PFSK-1 (cell line): Measurements from ENCODE around the gene CYRIA.

Source experiments
- FOXP2 ChIP-seq: optimal IDR thresholded peaks from 2 replicates; pipeline ENCODE3; 2011; ENCODE audit warnings: borderline replicate concordance, control low read depth, inconsistent platforms; ENCODE audit not compliant: insufficient read depth; ENCODE audit errors: extremely low read length, extremely low read depth
- TAF1 ChIP-seq: IDR thresholded peaks from 2 replicates; pipeline ENCODE4 v1.6.1; 2012; ENCODE audit warnings: low read length, control low read depth, borderline replicate concordance; ENCODE audit not compliant: insufficient read depth

DNA sequence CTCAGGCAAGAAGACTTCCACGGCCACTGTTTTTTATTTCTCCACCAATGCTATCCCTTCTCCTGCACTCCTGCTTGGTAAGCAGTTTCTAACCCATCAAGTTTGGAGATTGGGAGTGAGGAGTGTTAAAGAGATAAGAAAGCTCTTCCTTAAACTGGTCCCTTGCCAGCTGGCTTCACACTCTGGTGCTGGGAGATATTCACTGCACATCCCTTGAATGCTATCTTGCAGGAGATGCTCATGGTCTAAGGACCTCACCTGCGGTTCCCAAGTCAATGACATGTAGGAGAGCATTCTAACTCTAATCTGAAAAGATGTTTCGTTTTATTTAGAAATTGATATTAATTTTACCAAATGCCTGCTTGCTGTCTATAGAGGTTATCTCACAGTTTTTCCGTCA, 28.2 kb upstream of the CYRIA start:
- TF ChIP-seq TAF1 (no peak), FOXP2 (no peak)
